GM18861 (cell line): Measurements from ENCODE around the gene SPRR2D.
"Not testable (repeated sequence)": the region's sequence is repeated elsewhere in the genome, so short reads cannot be mapped to it uniquely, and the experiment has no call there.

Experiments
- ATAC-seq: cut with Tn5 transposase; IDR thresholded peaks from one replicate; pipeline ENCODE4 v1.9.1; 2021; ENCODE audit not compliant: unreplicated experiment

The SPRR2D gene

DNA sequence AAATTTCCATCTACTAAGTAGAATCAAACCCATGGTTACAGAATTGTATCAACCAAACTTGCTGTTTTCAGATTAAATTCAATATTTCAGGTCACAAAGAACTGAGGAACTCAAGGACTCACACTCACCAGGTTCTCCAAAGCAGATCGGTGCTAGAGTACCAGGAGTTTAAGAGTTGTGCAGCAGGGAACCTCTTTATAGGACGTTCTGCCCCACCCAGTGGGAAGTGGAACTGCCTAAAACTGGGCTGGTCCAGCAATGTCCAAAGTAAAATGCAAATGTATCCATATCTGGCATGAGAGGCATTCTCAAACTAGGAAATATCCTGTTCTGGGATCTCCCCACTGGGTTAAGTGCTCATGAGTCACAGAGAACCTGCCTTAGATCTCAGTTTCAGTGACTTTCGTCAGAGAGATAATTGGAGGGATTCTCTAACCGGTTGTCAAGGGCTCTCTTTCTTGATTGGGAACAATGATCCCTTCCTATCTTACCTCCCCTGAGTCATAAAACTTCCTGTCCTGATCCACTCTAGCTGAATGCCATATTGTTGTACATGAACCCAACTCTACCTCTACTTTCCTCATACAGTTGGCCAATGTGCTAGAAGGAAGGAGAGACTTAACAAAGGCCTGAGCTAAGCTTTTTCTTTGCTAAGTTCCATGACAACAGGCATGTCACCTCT is at the start of gene SPRR2D:
SPRR2D (minus strand) TSS at position 171 of the 682 bp plus-strand sequence. CDS start 774 bp downstream, outside the sequence.
- ATAC-seq, result no peak

DNA sequence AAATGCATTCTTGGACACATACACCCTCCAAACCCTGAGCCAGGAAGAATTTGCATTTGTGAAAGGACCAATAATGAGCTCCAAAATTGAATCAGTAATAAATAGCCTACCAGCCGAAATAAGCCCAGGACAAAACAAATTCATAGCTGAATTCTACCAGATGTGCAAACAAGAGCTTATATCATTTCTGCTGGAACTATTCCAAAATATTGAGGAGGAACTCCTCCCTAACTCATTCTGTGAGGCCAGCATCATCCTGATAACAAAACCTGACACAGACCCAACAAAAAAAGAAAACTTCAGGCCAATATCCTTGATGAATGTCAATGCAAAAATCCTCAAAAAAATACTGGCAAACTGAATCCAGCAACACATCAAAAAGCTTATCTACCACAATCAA is 46.7 kb upstream of the SPRR2D start:
- ATAC-seq, result no peak

- ATAC-seq, result no peak
Measured at GRCh38 chr1:153081736-153082135, 40.8 kb upstream of the SPRR2D start.

DNA sequence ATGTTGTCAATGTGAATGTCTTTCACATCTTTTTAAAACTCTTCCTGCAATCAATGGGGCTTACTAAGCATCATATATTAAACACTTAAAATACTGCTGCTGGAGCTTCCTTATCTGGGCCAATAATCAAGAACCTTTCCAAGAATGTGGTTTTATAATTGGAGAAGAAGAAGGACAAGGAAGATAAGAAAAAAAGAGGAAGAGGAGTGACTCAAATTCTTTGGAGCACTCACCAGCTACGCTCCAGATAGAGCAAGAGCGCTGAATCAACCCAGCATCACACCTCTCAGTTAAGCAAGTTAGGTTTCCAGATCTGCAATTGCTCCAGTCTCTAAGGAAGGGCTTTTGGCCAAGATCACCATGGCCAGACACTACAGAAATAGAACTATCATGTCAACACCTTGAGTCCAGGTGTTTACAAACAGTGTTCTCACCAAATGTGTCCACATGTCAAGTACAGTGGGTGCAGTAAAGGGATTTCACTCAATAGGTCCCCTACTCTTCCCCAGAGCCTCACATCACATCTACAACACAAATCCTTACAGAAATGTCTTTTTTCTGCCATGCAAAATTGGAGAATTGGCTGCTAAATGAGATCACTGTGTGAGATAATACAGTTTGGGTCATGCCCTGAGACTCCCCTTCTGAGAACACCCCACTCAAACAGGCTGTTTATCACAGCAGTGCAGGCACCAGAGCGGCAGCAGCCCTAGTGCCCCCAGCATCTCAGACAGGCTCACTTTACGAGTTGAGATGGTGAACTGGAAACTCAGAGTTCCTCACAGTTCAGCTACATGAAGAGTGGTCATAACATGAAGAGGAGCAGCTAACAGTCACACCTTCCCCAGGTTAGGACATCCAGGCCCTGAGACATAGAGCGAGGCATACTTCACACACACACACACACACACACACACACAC is 32.1 kb upstream of the SPRR2D start:
- no peak for ATAC-seq

- no peak for ATAC-seq
Measured at GRCh38 chr1:153071511-153071910, 30.6 kb upstream of the SPRR2D start, which contains the start of gene SPRR2B. Gene SPRR2B (minus strand): TSS chr1:153071611. CDS start chr1:153070839, 772 bp downstream.

DNA sequence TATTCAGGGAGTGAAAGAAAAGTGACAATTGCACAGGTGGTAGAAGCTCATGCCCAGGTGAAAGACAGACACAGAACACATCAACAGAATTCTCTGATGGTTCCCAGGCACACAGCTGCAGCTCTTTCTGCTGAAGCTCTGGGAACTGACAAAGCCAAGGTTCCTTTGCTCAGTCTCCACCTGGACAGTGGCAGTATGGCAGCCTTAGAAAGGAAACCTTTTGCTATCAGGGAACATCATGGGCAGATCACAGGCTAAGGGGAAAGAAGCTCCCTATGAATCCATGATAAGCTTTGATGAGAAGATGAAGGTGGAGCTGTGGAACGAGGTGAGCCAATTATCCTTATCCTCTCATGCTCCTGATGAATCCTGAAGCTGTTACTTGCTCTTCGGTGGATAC is 29.3 kb upstream of the SPRR2D start:
- ATAC-seq, result no peak

- ATAC-seq, result no peak
Measured at GRCh38 chr1:153058826-153059784, 18.2 kb upstream of the SPRR2D start.

GRCh38 chr1:153058154-153058553 is 17.2 kb upstream of the SPRR2D start:
- no peak for ATAC-seq

- no peak for ATAC-seq
Measured at GRCh38 chr1:153057375-153057774, 16.5 kb upstream of the SPRR2D start, which contains the start of gene SPRR2A. Gene SPRR2A (minus strand): TSS chr1:153057512. CDS start chr1:153056735, 777 bp downstream.

DNA sequence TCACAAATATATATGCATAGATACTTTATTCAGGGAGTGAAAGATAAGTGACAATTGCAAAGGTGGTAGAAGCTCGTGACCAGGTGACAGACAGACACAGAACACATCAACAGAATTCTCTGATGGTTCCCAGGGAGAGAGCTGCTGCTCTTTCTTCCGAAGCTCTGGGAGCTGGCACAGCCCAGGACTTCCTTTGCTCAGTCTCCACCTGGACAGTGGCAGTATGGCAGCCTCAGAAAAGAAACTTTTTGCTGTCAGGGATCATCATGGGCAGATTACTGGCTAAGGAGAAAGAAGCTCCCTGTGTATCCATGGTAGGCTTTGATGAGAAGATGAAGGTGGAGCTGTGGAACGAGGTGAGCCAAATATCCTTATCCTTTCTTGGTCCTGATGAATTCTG is 15.2 kb upstream of the SPRR2D start:
- ATAC-seq, result not testable (repeated sequence)

DNA sequence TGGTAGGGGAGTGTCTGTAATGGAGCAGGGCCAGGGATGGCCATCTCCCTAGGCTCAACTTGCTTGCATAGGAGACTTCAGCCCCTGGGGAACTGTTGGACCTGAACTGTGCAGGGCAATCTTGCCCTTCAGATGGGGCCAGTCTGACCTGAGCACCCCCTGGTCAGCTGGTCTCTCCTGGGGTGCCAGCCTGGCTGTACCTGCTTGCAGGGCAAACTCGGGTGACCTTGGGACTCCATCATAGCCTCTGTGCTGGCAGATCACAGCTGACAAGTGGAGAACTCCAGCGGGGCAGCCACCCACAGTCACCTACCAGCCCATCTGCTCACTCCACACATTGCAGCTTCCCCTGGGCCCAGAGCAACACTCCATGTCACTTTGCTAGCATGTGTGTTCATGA is 8.3 kb upstream of the SPRR2D start:
- ATAC-seq, result no peak

GRCh38 chr1:153035211-153035610 is 5.7 kb downstream of the SPRR2D start:
- ATAC-seq, result no peak

DNA sequence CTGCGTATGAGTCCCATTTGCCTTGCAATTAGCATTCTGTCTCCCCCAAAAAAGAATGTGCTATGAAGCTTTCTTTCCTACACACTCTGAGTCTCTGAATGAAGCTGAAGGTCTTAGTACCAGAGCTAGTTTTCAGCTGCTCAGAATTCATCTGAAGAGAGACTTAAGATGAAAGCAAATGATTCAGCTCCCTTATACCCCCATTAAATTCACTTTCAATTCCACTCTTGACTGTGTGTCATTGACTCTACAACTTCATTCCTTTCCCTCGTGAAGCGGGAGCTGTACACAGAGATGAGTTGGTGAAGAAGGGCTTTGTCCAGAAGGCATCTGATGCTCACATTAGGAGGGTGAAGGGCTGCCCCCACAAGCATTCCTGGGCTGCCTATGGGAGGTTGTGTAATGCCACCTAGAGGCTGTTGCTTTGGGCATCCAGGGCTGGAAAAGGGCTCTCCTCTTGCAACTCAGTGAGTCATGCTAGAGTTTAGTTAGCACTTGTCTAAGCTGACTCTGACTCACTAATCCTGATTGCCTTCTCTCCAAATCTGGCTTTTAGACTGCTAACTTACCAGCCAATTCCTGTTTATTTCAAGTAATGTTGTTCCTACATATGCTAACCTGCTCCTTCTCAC is 8.1 kb downstream of the SPRR2D start:
- ATAC-seq, result no peak

- ATAC-seq, result no peak
Measured at GRCh38 chr1:153032073-153032472, 8.8 kb downstream of the SPRR2D start.

DNA sequence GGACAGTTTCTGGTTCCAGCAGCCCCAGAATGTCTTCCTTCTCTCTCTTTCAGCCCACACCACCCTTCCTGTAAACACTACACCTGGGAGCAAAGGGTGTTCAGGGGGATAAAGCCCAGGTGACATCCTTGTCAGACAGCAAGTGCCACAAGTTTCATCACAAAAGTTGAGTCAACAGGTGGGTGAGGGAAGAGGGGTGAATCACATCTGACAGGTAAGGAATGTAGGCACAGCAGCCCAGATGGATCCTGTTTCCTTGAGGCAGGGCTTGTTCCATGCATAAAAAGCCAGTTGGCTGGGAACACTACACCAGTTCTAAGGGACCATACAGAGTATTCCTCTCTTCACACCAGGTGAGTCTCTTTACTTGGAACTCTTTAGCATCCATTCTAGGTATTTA is 10.0 kb downstream of the SPRR2D start, which contains the start of gene SPRR1B:
SPRR1B (plus strand) TSS at position 309 of the 400 bp plus-strand sequence. CDS start 1,143 bp downstream, outside the sequence.
- no peak for ATAC-seq

DNA sequence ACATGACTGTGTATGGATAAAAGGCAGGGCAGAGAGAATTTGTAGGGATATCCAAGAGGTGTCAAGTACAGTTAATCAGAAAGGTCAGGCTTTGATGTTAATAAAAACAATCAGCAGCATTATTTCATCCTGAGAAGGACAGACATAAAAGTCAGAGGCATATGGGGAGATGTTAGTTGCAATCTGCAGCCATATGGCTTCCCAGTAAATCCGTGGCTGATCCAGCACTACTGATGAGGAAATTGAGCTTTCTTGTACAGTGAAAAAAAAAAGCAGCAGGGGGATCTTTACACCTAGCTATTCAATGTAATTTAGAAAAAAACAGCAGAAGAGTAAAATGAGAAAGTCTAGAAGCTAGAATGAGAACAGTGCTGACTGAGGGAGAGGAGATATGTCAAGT is 12.2 kb downstream of the SPRR2D start:
- no peak for ATAC-seq

DNA sequence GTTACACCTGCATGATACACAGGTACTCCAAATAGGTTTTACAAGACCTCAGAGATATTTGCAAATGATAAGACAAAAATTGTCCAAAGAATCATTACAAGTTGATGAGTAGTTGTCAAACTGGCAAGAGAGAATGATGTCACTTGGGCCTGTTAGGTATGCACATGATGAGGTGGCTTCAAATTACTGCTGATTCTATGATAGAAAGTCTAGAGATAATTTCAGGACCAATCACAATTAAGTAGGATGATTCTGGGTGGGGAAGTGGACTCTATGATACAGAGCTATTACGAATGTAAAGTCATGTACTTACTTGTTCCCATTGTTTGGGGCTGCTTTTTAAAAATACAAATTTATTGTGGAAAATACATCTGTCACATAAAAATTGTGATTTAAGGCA is 15.1 kb downstream of the SPRR2D start:
- ATAC-seq, result no peak

GRCh38 chr1:153024413-153024812 is 16.5 kb downstream of the SPRR2D start:
- ATAC-seq, result no peak

- no peak for ATAC-seq
Measured at GRCh38 chr1:153023109-153023508, 17.8 kb downstream of the SPRR2D start.

GRCh38 chr1:153022340-153022739 is 18.6 kb downstream of the SPRR2D start:
- ATAC-seq, result not testable (repeated sequence)
